PC-9 (cell line): ENCODE measurements around the gene ELL2.

ENCODE experiments used
- CTCF ChIP-seq: fragments of 200-600 bp; sonication (generic); conservative IDR thresholded peaks from 2 replicates; pipeline ENCODE4 v1.6.1; 2017; ENCODE audit warnings: mixed run types, antibody characterized with exemption, mild to moderate bottlenecking, moderate library complexity
- EZH2 ChIP-seq: fragments of 200-600 bp; sonication (generic); IDR thresholded peaks from 2 replicates; pipeline ENCODE4 v1.8.0; 2017; ENCODE audit warnings: antibody characterized with exemption, low read depth

- TF ChIP-seq EZH2 (no peak), CTCF (no peak)
These were observed 77.7 kb downstream of the ELL2 start for GRCh38 chr5:95884017-95884325.
